Tibial artery (tissue), 4 donors: Measurements from ENCODE around the gene MET.

Experiments
- DNase-seq, 2 donors: peaks; one replicate each; pipeline ENCODE4 v3.0.0-alpha.2; 2019
- H3K27ac ChIP-seq, 2 donors: fragments of 200-600 bp; sonication (generic) in 1 of 2; 1 replicate in 1 of 2; 2 replicates in 1 of 2; pipeline ENCODE4 v1.5.1; 2018 to 2019; ENCODE audit warnings: mild to moderate bottlenecking in 1 of 2
- H3K27me3 ChIP-seq, 2 donors: fragments of 200-600 bp; sonication (generic) in 1 of 2; one replicate each; pipeline versions ENCODE4 v1.5.1 to v1.6.0; 2016 to 2019
- H3K36me3 ChIP-seq, 3 donors: fragments of 200-600 bp; sonication (generic) in 2 of 3; one replicate each; pipeline ENCODE4 v1.5.1; 2016 to 2019; ENCODE audit warnings: mild to moderate bottlenecking in 2 of 3
- H3K4me1 ChIP-seq, 4 donors: fragments of 200-600 bp; sonication (generic) in 2 of 4; 1 replicate in 3 of 4; 2 replicates in 1 of 4; pipeline ENCODE4 v1.5.1; 2016 to 2019
- H3K4me3 ChIP-seq, 2 donors: fragments of 200-600 bp; sonication (generic) in 1 of 2; 1 replicate in 1 of 2; 2 replicates in 1 of 2; pipeline ENCODE4 v1.5.1; 2018 to 2019; ENCODE audit warnings: mild to moderate bottlenecking in 2 of 2
- H3K9me3 ChIP-seq, 3 donors: fragments of 200-600 bp; sonication (generic) in 1 of 3; one replicate each; pipeline ENCODE4 v1.5.1; 2016 to 2019
- intact Hi-C: fragments of 100-400 bp; cut with DNase I; formaldehyde crosslinking; loops from one replicate; pipeline ENCODE4 v1.15.0; 2023; ENCODE audit warnings: low total_unique reads
- TF ChIP-seq, protein P1 (sequence below), 2 experiments: fragments of 200-600 bp in 1 of 2; fragments of 450-650 bp in 1 of 2; IDR thresholded peaks; one replicate each; pipeline ENCODE4 v1.5.1; 2017 to 2019; ENCODE audit warnings: antibody characterized with exemption in 2 of 2, mild to moderate bottlenecking in 1 of 2, moderate library complexity in 1 of 2

The MET gene

GRCh38 chr7:116840256-116840655, 168.3 kb downstream of the MET start:
- intact Hi-C loops: no loop called here
- no peak overlapping the region for H3K4me3 ChIP-seq

DNA sequence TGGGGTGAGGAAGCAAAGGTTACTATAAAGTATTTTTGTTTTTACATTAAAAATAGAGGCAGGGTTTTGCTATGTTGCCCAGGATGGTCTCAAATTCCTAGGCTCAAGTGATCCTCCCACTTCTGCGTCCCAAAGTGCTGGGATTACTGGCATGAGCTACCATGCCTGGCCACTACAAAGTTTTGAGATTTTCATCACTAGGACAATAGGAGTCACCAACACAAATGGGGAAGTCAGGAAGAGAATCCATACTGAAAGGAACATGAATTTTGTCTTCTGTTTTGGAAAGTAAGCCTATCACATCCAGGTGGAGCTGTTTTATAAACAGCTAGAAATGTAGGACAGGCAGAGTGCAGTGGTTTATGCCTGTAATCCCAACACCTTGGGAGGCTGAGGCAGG, 170.4 kb downstream of the MET start:
- Histone ChIP-seq H3K36me3 (no peaks in the 10 kb centered on the region), H3K4me3 (no peak overlapping the region), H3K9me3 (no peaks in the 10 kb centered on the region), H3K4me1 (no peaks in the 10 kb centered on the region), H3K27me3 (no peaks in the 10 kb centered on the region), H3K27ac (no peak overlapping the region)
- intact Hi-C loops: no loop called here
- TF ChIP-seq, protein P1, sequence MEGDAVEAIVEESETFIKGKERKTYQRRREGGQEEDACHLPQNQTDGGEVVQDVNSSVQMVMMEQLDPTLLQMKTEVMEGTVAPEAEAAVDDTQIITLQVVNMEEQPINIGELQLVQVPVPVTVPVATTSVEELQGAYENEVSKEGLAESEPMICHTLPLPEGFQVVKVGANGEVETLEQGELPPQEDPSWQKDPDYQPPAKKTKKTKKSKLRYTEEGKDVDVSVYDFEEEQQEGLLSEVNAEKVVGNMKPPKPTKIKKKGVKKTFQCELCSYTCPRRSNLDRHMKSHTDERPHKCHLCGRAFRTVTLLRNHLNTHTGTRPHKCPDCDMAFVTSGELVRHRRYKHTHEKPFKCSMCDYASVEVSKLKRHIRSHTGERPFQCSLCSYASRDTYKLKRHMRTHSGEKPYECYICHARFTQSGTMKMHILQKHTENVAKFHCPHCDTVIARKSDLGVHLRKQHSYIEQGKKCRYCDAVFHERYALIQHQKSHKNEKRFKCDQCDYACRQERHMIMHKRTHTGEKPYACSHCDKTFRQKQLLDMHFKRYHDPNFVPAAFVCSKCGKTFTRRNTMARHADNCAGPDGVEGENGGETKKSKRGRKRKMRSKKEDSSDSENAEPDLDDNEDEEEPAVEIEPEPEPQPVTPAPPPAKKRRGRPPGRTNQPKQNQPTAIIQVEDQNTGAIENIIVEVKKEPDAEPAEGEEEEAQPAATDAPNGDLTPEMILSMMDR (IDR thresholded peaks at IDR 0.05): no peak
- no peak for DNase-seq

More at GRCh38 chr7:116840256-116840655, 168.3 kb downstream of the MET start:
- no peaks in the 10 kb centered on the region for H3K36me3 ChIP-seq
- no peak overlapping the region for H3K27ac ChIP-seq
- H3K9me3 ChIP-seq: no peaks in the 10 kb centered on the region
- TF ChIP-seq, protein P1 (IDR thresholded peaks at IDR 0.05): no peak
- no peaks in the 10 kb centered on the region for H3K4me1 ChIP-seq
- DNase-seq: no peak
- no peaks in the 10 kb centered on the region for H3K27me3 ChIP-seq

GRCh38 chr7:116843378-116843777, 171.4 kb downstream of the MET start:
- Histone ChIP-seq H3K36me3 (no peaks in the 10 kb centered on the region), H3K27me3 (no peaks in the 10 kb centered on the region), H3K4me1 (no peaks in the 10 kb centered on the region), H3K27ac (no peak overlapping the region), H3K9me3 (no peaks in the 10 kb centered on the region), H3K4me3 (peak overlapping the region in 1 of 2 donors; percentile 16)
- intact Hi-C loops: no loop called here
- TF ChIP-seq, protein P1 (IDR thresholded peaks at IDR 0.05): no peak
- DNase-seq: peak in 1 of 2 donors; percentile 26
